Measurements from ENCODE around the gene BHLHE23.

- no peak for TF ChIP-seq CTCF (IDR thresholded peaks at IDR 0.05)
- TF ChIP-seq EP300 (IDR thresholded peaks at IDR 0.05) = no peak
Measured at GRCh38 chr20:62961310-62961783, 45.4 kb downstream of the BHLHE23 start.

Data from tibial nerve (tissue), 4 donors.